CD4-positive, alpha-beta T cell treated with Interleukin-4 for 4 hours (primary cell): Measurements from ENCODE around the gene PC.

Source experiments
- DNase-seq: peaks from one replicate; pipeline ENCODE4 v3.0.0-alpha.2; 2020

Gene PC

GRCh38 chr11:66853242-66854229, 104.6 kb downstream of the PC start:
- no peak for DNase-seq

- DNase-seq = no peak
Measured at GRCh38 chr11:66852466-66853241, 105.5 kb downstream of the PC start.

- DNase-seq = no peak
Measured at GRCh38 chr11:66851698-66852465, 106.3 kb downstream of the PC start.

- no peak for DNase-seq
Measured at GRCh38 chr11:66851239-66851596, 107.0 kb downstream of the PC start.

- DNase-seq = no peak
Measured at GRCh38 chr11:66850588-66851238, 107.5 kb downstream of the PC start.

GRCh38 chr11:66850235-66850587, 108.0 kb downstream of the PC start:
- no peak for DNase-seq

- no peak for DNase-seq
Measured at GRCh38 chr11:66849501-66850234, 108.5 kb downstream of the PC start.

GRCh38 chr11:66848671-66849500, 109.3 kb downstream of the PC start:
- no peak for DNase-seq

- no peak for DNase-seq
Measured at GRCh38 chr11:66847461-66848232, 110.5 kb downstream of the PC start.

- no peak for DNase-seq
Measured at GRCh38 chr11:66846671-66847091, 111.5 kb downstream of the PC start.

- DNase-seq = no peak
Measured at GRCh38 chr11:66845876-66846212, 112.3 kb downstream of the PC start.

GRCh38 chr11:66845143-66845875, 112.9 kb downstream of the PC start:
- DNase-seq = no peak

- no peak for DNase-seq
Measured at GRCh38 chr11:66844496-66845142, 113.6 kb downstream of the PC start.

- DNase-seq = no peak
Measured at GRCh38 chr11:66843776-66844495, 114.2 kb downstream of the PC start.

- DNase-seq = peak; percentile 88
Measured at GRCh38 chr11:66842896-66843775, 115.0 kb downstream of the PC start, which contains the start of gene RCE1. TSS of gene RCE1 (plus strand) at chr11:66843441. CDS start at chr11:66843456, 15 bp downstream.

GRCh38 chr11:66842501-66842895, 115.7 kb downstream of the PC start:
- no peak for DNase-seq

GRCh38 chr11:66841861-66842260, 116.3 kb downstream of the PC start:
- no peak for DNase-seq
